CD4-positive, alpha-beta T cell treated with Interleukin-15 for 4 hours (primary cell): ENCODE measurements around the gene CD27.
A peak's percentile ranks its signal among the peaks of the same experiment; 100 is the strongest.

Experiments used
- DNase-seq: peaks from one replicate; pipeline ENCODE4 v3.0.0-alpha.2; 2020; ENCODE audit warnings: low spot score

The CD27 gene

GRCh38 chr12:6434205-6435140 lies 10.3 kb upstream of the CD27 start:
- peak; percentile 43 for DNase-seq

DNA sequence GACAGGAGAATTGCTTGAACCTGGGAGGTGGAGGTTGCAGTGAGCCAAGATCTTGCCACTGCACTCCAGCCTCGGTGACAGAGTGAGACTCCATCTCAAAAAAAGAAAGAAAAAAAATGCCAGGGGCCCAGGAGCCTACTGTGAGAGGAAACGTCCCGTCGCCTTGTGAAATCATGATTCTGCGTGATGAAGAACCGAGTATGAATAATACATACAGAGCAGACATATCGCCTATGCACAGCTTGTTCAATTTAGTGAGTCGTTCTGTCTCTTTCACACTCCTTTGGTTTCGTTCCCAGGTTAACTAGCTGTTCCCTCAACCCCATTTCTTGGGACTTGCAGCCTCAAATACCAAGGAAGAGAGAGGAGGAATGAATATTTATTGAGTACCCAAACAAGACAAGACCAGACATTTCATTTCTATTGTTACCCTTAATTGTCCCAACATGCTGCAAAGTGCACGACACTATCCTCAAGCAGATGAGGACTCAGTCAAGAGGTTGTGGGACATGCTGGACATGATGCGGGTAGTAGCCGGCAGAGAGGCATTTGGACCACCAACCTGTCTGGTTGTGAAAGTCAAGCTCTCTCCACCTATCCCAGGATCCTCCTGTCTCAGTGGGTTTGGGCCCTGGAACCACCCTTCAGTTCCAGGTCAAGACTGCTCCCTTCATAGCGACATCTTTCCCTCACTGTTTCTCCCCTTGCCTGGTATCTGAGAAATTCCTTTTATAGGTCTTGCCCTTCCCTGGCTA lies 8.6 kb upstream of the CD27 start:
- no peak for DNase-seq

- DNase-seq = no peak
Observed at GRCh38 chr12:6437586-6437985, 7.2 kb upstream of the CD27 start.

- DNase-seq = no peak
Observed at GRCh38 chr12:6438345-6438744, 6.4 kb upstream of the CD27 start.

DNA sequence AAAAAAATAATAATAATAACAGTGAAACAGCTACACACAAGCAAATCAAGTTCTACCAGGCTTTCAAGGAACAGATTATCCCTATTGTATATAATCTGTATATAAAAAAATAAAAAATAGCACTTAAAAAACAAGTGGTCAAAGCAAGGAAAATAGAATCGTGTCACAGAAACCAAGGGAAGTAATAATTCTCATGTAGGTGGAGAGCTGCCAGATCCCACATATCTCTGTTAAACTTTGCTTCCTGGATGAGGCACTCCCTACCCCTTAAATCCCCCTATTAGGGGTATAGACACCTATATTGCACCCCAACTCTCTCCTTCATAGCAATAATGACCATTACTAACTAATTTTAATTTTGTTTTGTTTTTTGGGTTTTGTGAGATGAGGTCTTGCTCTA lies 4.4 kb upstream of the CD27 start:
- DNase-seq = no peak

DNA sequence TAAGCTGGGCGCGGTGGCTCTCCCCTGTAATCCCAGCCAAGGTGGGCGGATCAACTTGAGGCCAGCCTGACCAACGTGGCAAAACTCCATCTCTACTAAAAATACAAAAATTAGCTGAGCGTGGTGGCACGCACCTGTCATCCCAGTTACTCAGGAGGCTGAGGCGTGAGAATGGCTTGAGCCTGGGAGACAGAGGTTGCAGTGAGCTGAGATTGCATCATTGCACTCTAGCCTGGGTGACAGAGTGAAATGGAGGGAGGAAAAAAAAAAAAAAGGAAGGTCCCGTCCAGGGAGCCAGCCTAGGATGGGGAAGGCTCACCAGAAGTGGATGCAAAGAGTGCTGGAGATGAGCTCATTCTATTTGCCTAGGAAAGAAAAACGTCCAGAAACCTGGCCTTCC lies 1.9 kb upstream of the CD27 start:
- DNase-seq = no peak

DNA sequence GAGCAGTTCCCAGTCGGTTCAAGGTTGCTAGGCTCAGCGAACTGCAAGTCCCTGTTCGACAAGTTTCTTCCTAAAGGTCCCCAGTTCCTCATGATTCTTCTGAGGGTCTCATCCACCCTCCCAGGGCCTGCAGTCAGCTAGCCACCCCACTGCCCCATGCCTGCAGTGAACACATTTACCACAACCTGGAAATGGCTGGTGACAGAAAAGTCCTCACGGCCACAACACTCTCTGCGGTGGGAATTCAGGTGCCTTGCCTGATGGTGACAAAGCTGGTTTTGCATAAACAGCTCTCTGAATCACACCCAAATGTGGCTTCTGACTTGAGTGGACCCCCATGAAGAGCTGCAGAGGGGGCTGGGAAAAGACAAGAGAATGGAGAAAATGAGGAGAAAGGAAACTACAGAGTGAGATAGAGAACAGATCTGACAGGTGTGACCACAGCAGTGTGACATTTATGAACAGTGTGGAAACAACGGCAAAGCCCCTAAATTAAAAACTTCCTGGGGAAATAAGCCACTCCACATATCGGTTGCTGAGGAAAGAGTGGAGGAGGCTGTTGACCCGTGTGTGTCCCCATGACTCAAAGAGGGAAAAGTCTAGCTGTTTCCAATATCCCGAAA lies 1.3 kb upstream of the CD27 start:
- DNase-seq = no peak

DNA sequence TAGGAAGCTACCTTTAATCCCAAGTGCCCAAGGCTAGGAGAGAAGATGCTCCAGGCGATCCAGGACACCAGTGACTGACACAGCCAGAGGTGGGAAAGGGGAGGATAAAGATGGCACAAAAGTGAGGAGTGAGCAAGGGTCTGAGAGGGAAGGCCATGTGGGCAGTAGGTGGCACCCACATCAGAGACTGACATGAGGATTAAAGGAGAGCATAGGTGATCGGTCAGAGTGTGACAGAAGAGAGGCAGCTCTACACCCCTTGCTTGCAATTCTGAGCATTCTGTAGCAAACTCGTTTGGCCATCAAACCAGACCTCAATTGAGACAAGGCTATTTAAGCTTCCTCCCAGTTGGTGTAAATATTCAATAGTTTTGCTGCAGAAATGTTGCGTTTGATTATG lies 724 bp upstream of the CD27 start:
- DNase-seq = no peak

DNA sequence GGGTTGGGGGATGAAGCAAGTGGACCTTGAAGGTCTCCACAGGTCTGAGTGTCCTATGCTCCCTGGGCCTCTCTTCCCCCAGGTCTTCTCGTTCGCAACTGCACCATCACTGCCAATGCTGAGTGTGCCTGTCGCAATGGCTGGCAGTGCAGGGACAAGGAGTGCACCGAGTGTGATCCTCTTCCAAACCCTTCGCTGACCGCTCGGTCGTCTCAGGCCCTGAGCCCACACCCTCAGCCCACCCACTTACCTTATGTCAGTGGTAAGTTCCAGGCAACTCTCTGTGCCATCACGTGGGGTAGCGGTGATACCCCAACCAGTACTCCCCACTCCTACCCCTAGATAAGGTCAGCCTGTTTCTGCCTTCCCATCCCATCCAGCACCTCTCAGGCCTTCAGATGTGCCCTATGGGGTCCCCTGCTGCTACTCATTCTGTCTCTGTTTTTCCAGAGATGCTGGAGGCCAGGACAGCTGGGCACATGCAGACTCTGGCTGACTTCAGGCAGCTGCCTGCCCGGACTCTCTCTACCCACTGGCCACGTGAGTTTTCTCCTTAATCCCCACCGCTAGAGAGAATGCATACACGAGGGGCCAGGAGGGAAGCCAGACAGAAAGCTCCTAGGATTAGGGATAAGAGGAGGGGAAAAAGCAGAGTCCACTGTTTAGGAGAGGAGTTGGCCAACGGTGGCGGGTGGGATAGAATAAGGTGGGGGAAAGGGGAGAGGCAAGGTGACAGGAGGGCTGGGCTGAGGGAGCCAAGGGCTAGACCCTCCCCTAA lies 5.5 kb downstream of the CD27 start:
- no peak for DNase-seq

GRCh38 chr12:6450869-6451347 lies 6.2 kb downstream of the CD27 start:
- DNase-seq = no peak

DNA sequence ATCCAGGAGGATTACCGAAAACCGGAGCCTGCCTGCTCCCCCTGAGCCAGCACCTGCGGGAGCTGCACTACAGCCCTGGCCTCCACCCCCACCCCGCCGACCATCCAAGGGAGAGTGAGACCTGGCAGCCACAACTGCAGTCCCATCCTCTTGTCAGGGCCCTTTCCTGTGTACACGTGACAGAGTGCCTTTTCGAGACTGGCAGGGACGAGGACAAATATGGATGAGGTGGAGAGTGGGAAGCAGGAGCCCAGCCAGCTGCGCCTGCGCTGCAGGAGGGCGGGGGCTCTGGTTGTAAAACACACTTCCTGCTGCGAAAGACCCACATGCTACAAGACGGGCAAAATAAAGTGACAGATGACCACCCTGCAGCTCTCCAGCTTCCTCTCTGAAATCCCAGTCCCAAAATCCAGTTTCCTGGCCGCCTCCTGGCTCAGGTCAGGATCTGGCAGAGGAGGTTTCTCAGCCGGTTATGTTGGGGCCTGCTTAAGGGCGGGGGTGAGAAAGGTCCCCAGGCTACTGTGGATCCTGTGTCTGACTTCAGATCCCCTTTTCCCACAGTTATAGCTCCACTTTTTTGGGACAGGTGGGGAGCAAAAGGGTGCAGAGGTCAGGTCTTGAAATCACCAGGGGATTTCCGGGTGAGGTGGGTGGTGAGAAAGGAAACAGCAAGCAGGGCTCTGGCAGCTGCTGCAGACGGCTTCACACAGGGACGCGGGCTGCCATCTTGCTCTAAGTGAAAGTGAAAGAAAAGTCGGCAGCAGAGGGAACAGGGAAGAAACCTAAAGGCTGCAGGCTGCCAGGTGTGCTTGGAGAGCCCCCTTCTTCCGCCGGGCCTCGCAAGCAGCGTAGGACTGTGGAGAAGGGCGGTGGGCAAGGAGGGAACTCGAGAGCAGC lies 6.8 kb downstream of the CD27 start, which contains the start of gene TAPBPL:
Gene TAPBPL, plus strand, starts transcription at position 695 of the 897 bp plus-strand sequence. CDS start 207 bp downstream, outside the sequence.
- DNase-seq = peak; percentile 82

DNA sequence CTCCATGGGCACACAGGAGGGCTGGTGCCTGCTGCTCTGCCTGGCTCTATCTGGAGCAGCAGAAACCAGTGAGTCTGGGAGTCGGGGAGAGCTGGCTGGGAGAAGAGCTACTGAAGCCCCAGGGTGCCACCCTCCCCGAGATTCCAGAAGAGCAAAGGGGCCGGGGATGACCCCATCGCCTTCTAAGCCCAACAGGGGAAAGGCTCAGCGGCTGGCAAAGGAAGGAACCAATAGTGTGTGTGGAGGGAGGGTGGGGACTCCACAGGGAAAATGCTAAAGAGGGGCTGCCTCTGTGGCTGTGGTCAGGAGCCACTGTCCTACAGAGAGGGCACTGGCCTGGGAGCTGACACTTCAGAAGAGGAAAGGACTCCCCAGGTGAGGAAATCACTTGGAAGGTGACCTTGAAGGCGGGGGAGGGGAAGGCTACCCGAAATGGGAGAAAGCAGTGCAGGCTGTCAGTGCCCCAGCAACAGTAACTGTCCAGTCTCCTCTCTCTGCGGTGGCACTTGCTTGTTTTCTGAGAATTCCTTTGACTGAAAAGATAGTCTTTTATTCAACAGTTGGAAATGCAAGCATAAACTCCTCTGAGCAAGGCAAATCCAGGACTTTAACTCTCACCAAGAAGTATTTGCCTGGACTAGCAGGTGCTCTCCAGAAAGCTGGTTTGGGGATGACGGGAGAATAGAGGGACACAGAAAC lies 7.6 kb downstream of the CD27 start:
- no peak for DNase-seq

GRCh38 chr12:6452944-6453630 lies 8.3 kb downstream of the CD27 start:
- peak; percentile 44 for DNase-seq

DNA sequence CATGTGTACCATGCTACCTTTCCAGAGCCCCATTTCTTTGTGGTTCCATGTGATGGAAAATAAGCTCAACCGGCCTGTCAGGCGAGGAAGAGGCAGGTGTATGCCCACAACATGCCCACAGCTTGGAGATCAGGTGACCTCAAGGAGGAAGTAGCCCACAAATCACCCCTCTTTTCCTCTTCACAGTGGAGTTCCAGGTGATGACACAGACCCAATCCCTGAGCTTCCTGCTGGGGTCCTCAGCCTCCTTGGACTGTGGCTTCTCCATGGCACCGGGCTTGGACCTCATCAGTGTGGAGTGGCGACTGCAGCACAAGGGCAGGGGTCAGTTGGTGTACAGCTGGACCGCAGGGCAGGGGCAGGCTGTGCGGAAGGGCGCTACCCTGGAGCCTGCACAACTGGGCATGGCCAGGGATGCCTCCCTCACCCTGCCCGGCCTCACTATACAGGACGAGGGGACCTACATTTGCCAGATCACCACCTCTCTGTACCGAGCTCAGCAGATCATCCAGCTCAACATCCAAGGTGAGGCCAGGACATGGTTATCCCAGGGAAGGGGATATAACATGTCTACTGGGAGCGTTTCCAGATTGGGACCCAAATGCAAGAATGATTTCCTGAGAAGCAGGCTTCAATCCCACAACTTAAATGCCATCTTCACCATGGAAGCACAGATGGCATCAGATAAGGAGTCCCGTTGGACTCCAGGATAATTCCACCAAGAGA lies 12.6 kb downstream of the CD27 start:
- DNase-seq = no peak

DNA sequence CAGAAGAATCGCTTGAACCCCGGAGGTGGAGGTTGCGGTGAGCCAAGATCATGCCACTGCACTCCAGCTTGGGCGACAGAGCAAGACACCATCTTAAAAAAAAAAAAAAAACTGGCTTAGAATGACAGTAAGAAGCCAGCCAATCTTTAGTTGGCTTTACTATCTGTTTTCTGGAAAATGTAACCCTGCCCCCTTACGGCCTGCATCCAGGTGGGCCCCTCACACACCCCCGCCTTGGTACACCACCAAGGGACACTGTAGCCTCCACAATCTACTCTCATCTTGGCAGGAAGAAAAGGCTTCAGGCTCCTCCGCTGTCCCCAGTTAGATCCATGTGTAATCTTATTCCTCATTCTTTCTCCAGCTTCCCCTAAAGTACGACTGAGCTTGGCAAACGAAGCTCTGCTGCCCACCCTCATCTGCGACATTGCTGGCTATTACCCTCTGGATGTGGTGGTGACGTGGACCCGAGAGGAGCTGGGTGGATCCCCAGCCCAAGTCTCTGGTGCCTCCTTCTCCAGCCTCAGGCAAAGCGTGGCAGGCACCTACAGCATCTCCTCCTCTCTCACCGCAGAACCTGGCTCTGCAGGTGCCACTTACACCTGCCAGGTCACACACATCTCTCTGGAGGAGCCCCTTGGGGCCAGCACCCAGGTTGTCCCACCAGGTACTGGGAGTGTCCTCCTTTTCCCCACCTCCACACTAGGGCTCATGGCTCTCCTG lies 13.7 kb downstream of the CD27 start:
- DNase-seq = no peak

DNA sequence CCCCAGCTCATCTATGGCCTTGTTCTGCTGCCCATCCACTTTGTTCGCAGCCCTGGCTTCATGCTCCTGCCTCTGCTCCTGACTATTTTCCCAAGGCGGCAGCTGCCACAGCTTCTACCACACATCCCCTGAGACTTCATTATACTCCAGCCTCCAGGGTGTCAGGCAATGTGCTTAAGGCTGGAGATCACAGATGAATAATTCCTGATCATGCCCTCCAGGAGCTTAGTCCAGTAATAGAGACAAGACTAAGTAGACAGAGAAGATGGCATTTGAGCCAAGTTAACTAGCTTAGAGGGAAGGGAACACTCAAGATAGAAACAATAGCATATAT lies 14.2 kb downstream of the CD27 start:
- DNase-seq = no peak

GRCh38 chr12:6460751-6461371 lies 16.1 kb downstream of the CD27 start:
- peak; percentile 51 for DNase-seq
